Activated naive CD4-positive, alpha-beta T cell treated with anti-CD3 and anti-CD28 coated beads, Interleukin-2, amount 50 U/mL, for 72 hours (primary cell): Measurements from ENCODE around the gene GREM2. TPM values are rescaled to one million over a fixed set of nuclear protein-coding genes. Genes with fewer than 3 reads are reported as not detected.

Experiments
- ATAC-seq, 2 donors: fragments of 150-1000 bp; cut with Tn5 transposase; 2 replicates each; pipeline ENCODE4 v1.10.0; 2021; ENCODE audit warnings: mild to moderate bottlenecking in 2 of 2, moderate library complexity in 2 of 2
- DNase-seq, 2 donors: peaks; one replicate each; pipeline ENCODE4 v3.0.0; 2021 to 2022; ENCODE audit warnings: low spot score in 2 of 2
- H3K27ac Mint-ChIP-seq, 2 donors: one replicate each; pipeline ENCODE4 v1.8.0; 2022; ENCODE audit warnings: mild to moderate bottlenecking in 2 of 2, mixed read lengths in 2 of 2
- H3K36me3 Mint-ChIP-seq, 2 donors: one replicate each; pipeline ENCODE4 v1.8.0; 2022; ENCODE audit warnings: mixed read lengths in 2 of 2
- H3K9me3 Mint-ChIP-seq, 2 donors: one replicate each; pipeline ENCODE4 v1.8.0; 2022; ENCODE audit warnings: mixed read lengths in 2 of 2
- total RNA-seq, 2 donors: library from RNA; stranded (reverse); gene quantifications; one replicate each; pipeline ENCODE4 v1.2.3, GENCODE V29; 2022

Gene GREM2
- total RNA-seq, 2 donors from 2014 or later: 0.16 to 0.43 TPM

- no peak for ATAC-seq
- no peak for DNase-seq
- Mint-ChIP-seq H3K27ac (no peak overlapping the region), H3K36me3 (peaks cover 0 to 4% of the 10 kb centered on the region in 2 donors), H3K9me3 (no peaks in the 10 kb centered on the region)
Measured at GRCh38 chr1:240616018-240616417, 4.1 kb upstream of the GREM2 start.

GRCh38 chr1:240613356-240614142, 1.6 kb upstream of the GREM2 start:
- DNase-seq: no peak
- ATAC-seq: peak in 1 of 2 donors; percentile 6
- H3K27ac Mint-ChIP-seq: no peak overlapping the region
- no peaks in the 10 kb centered on the region for H3K9me3 Mint-ChIP-seq
- H3K36me3 Mint-ChIP-seq: peaks cover 0 to 4% of the 10 kb centered on the region in 2 donors

- no peak for DNase-seq
- no peak overlapping the region for H3K27ac Mint-ChIP-seq
- no peaks in the 10 kb centered on the region for H3K9me3 Mint-ChIP-seq
- peak; percentile 21 to 49 for ATAC-seq
- H3K36me3 Mint-ChIP-seq: peaks cover 0 to 4% of the 10 kb centered on the region in 2 donors
Measured at GRCh38 chr1:240612811-240613210, 856 bp upstream of the GREM2 start.

GRCh38 chr1:240611228-240611618, 732 bp downstream of the GREM2 start:
- Mint-ChIP-seq H3K36me3 (peaks cover 0 to 4% of the 10 kb centered on the region in 2 donors), H3K27ac (peak overlapping the region; percentile 51 to 73), H3K9me3 (no peaks in the 10 kb centered on the region)
- DNase-seq (no peak), ATAC-seq (no peak)

- Mint-ChIP-seq H3K9me3 (no peaks in the 10 kb centered on the region), H3K36me3 (peaks cover 0 to 4% of the 10 kb centered on the region in 2 donors), H3K27ac (no peak overlapping the region)
- DNase-seq: no peak
- no peak for ATAC-seq
Measured at GRCh38 chr1:240610636-240611035, 1.3 kb downstream of the GREM2 start.

- no peak for DNase-seq
- peaks cover 0 to 4% of the 10 kb centered on the region in 2 donors for H3K36me3 Mint-ChIP-seq
- H3K27ac Mint-ChIP-seq: no peak overlapping the region
- no peak for ATAC-seq
- no peaks in the 10 kb centered on the region for H3K9me3 Mint-ChIP-seq
Measured at GRCh38 chr1:240609527-240610060, 2.4 kb downstream of the GREM2 start.

- no peak for DNase-seq
- peaks cover 0 to 4% of the 10 kb centered on the region in 2 donors for H3K36me3 Mint-ChIP-seq
- no peak overlapping the region for H3K27ac Mint-ChIP-seq
- no peaks in the 10 kb centered on the region for H3K9me3 Mint-ChIP-seq
- ATAC-seq: no peak
Measured at GRCh38 chr1:240608707-240609106, 3.2 kb downstream of the GREM2 start.

GRCh38 chr1:240607006-240607405, 4.9 kb downstream of the GREM2 start:
- ATAC-seq (no peak), DNase-seq (no peak)
- H3K9me3 Mint-ChIP-seq: no peaks in the 10 kb centered on the region
- H3K27ac Mint-ChIP-seq: no peak overlapping the region
- peaks cover 0 to 4% of the 10 kb centered on the region in 2 donors for H3K36me3 Mint-ChIP-seq

GRCh38 chr1:240602189-240602588, 9.8 kb downstream of the GREM2 start:
- peak overlapping the region in 1 of 2 donors; percentile 29 for H3K27ac Mint-ChIP-seq
- H3K9me3 Mint-ChIP-seq: no peaks in the 10 kb centered on the region
- ATAC-seq: no peak
- DNase-seq: no peak
- no peaks in the 10 kb centered on the region for H3K36me3 Mint-ChIP-seq

- DNase-seq (no peak), ATAC-seq (no peak)
- Mint-ChIP-seq H3K9me3 (no peaks in the 10 kb centered on the region), H3K36me3 (no peaks in the 10 kb centered on the region), H3K27ac (no peak overlapping the region)
Measured at GRCh38 chr1:240599830-240600229, 12.1 kb downstream of the GREM2 start.

- no peak for ATAC-seq
- no peak for DNase-seq
- Mint-ChIP-seq H3K9me3 (no peaks in the 10 kb centered on the region), H3K27ac (no peak overlapping the region), H3K36me3 (no peaks in the 10 kb centered on the region)
Measured at GRCh38 chr1:240599299-240599698, 12.7 kb downstream of the GREM2 start.

- Mint-ChIP-seq H3K9me3 (no peaks in the 10 kb centered on the region), H3K27ac (no peak overlapping the region)
- ATAC-seq: no peak
Measured at GRCh38 chr1:240598216-240599001, 13.5 kb downstream of the GREM2 start.

GRCh38 chr1:240597153-240597745, 14.7 kb downstream of the GREM2 start:
- ATAC-seq (no peak), DNase-seq (no peak)
- Mint-ChIP-seq H3K27ac (no peak overlapping the region), H3K36me3 (no peaks in the 10 kb centered on the region), H3K9me3 (no peaks in the 10 kb centered on the region)

More at GRCh38 chr1:240598216-240599001, 13.5 kb downstream of the GREM2 start:
- no peak for DNase-seq
- no peaks in the 10 kb centered on the region for H3K36me3 Mint-ChIP-seq

GRCh38 chr1:240595476-240595875, 16.5 kb downstream of the GREM2 start:
- DNase-seq: no peak

GRCh38 chr1:240591564-240591963, 20.4 kb downstream of the GREM2 start:
- DNase-seq: no peak
- Mint-ChIP-seq H3K36me3 (no peaks in the 10 kb centered on the region), H3K27ac (no peak overlapping the region), H3K9me3 (peaks cover 0 to 5% of the 10 kb centered on the region in 2 donors)
- ATAC-seq: no peak

More at GRCh38 chr1:240595476-240595875, 16.5 kb downstream of the GREM2 start:
- no peak for ATAC-seq
- peaks cover 0 to 5% of the 10 kb centered on the region in 2 donors for H3K9me3 Mint-ChIP-seq
- H3K36me3 Mint-ChIP-seq: no peaks in the 10 kb centered on the region
- no peak overlapping the region for H3K27ac Mint-ChIP-seq

GRCh38 chr1:240591078-240591477, 20.9 kb downstream of the GREM2 start:
- ATAC-seq (no peak), DNase-seq (no peak)
- Mint-ChIP-seq H3K36me3 (no peaks in the 10 kb centered on the region), H3K27ac (no peak overlapping the region), H3K9me3 (peaks cover 0 to 5% of the 10 kb centered on the region in 2 donors)
